GM18519 (cell line): Measurements from ENCODE around the gene MAST4.
"Not testable (repeated sequence)": the region's sequence is repeated elsewhere in the genome, so short reads cannot be mapped to it uniquely, and the experiment has no call there.

Source experiments
- ATAC-seq: cut with Tn5 transposase; IDR thresholded peaks from one replicate; pipeline ENCODE4 v1.9.1; 2021; ENCODE audit warnings: mild to moderate bottlenecking, moderate library complexity; ENCODE audit not compliant: unreplicated experiment, low FRiP score

The MAST4 gene

DNA sequence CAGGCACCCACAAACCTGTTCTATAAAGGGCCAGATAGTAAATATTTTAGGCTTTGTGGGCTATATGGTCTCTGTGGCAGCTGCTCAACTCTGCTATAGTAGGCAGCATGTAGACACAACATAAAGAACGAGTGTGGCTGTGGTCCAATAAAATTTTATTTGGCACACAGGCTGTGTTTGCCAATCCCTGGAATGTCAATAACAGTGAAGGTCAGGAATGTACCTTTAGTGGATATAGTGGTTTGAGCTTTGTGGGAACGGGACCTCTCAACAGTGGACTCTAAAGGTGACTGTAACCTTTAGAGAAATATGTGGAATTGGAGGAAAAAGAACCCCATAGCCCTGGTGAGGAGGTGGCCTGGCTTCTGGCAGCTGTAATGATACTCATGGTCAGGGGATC, 145.2 kb downstream of the MAST4 start:
- no peak for ATAC-seq

DNA sequence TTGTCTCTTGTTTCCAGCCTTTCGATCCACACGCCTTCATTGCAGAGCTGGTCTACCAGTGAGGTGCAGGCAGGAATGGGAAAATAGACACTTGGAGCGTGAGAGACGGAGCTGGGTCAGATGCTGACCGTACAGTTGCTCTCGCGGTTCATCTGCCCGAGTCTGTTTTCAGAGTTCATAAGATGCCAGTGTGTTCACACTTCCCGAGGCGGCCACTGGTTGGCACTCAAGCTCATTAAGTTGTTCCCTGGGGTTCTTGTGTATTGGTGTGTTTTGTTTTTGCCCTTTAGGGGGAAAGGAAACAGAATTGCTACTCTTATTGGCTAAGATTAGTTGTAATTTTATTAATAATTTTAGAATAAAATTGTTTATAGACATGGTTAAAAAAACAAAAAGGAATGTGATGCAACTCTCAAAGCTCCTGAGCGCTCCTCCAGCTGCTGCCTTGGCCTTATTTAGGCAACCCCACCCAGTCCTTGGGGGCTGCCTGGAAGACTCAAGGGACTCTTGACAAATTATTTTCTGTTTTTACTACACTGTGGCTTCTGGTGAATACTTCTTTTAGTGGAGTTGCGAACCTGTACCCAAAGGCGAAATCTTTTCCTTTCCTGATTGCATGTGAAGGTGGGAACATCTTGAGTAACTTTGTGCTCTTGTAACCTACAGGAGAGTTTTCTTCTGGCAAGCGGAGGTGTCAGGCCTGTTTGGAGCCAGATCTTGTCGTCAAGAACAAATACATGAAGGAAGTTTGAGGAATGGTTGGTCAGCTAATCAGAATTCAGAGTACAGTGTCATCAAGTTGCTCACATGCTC, 146.1 kb downstream of the MAST4 start:
- ATAC-seq: no peak

DNA sequence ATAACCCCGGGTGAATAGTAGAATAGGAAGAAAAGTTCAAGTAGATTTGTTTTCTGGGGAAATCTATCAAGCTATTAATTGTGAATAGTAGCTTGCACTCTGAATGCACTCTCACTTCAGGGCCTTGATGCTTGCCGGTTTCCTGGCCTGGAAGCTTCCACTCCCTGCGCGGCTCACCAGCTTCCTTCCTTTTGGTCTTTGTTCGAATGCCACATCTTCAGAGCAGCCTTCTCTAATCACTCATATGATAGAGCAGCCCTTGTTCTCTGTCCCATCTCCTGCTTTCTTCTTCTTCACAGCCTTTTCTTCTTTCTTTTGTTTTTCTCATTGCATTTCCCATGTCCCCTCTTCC, 146.7 kb downstream of the MAST4 start:
- ATAC-seq: no peak

DNA sequence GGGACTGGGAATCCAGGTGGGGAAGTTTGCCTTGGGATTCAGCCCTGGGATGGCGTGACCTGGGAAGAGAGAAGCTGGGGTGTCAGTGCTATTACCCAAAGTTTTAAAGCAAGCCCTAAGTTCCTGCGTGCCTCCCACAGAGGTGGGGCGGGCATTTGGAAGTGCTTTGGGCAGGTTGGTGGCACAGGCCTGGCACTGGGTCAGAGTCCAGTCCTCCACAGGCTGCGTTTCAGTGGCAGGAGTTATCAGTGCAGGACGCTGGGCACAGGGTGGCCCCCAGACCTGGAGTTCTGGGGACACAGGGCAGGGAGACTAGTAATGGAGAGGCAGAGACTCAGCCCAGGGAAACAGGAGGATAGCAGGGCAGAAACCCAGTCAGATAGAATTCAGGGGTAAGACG, 147.2 kb downstream of the MAST4 start:
- no peak for ATAC-seq

DNA sequence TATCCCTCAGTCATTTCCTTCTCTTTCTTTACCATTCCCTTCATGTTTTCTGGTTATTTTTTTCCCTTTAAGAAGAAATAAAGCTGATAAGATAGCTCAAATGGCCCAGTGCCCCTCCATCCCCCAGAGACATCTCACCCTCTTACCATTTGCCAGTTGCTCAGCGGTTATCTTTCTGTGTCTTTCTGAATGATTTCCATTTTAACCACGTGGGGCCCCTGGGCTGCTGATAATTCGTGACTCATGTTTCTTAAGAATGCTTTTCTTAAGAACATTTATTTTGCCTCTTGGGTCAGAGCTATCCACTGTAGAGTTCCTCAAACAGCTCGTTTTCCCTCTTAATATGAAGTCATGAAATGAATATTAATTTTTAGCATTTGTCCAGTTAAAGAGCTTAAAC, 147.8 kb downstream of the MAST4 start:
- no peak for ATAC-seq

DNA sequence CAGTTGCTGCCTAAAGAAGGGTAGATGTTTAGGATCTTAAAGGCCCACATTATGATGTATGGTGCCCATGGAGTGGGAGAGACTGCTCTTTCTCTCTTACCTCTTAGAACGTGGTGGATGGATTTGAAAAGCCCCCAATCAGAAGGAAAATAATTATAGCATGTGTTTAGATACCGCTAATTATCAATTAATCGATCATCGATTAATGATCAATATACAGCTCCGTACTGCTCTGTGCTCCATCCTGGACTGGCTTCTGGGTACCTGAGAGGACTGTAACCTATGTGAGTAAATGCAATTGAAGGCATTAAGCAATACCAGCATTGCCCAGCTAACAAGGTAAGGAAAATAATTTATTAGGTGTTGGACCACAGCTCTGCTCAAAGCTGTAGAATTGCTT, 149.1 kb downstream of the MAST4 start:
- ATAC-seq: no peak

DNA sequence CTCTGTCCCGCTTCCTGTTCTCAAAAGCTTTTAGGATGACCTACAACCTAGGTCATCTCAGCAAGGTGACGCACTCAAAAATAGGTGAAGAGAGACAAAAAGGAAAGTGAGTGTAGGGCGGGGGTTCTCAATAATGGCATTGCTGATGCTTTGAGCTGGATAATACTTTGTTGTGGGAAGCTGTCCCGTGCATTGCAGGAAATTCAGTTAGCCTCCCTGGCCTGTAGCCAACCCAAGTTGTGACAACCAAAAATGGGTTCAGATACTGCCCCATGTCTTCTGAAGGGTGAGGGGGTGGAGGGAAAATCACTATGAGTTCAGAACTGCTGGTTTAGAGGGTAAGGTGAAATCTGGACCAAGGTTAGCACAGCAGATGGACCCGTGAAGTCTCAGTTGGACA, 151.4 kb downstream of the MAST4 start:
- no peak for ATAC-seq

DNA sequence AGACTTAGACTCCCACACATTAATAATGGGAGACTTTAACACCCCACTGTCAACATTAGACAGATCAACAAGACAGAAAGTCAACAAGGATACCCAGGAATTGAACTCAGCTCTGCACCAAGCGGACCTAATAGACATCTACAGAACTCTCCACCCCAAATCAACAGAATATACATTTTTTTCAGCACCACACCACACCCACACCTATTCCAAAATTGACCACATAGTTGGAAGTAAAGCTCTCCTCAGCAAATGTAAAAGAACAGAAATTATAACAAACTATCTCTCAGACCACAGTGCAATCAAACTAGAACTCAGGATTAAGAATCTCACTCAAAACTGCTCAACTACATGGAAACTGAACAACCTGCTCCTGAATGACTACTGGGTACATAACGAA, 156.5 kb downstream of the MAST4 start:
- not testable (repeated sequence) for ATAC-seq

DNA sequence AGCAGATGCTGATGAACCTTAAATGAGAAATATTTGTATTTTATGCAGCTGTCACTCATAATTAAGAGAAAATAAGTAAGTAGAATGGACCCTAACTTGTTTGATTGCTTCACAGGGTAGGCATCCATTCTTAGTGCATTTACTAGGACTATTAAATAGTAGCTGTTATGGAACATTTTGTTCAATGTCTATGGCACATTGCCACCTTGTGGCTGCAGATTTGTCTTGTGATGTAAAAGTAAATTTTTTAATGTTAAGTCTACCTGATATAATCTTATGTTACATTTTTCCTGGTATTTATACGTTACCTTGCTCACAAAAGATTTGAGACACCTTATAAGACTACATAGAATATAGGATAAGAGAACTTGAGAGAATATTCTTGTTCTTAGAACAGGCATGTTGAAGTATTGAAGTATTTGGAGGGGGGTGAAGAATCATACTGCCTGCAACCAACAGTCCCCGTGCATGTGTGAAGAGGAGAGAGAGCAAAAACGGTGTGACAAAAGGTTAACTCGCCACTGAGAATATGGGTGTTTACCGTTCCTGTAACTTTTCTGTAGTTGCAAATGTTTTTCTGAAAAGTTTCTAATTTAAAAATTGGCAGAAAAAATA, 161.1 kb downstream of the MAST4 start:
- ATAC-seq: no peak

DNA sequence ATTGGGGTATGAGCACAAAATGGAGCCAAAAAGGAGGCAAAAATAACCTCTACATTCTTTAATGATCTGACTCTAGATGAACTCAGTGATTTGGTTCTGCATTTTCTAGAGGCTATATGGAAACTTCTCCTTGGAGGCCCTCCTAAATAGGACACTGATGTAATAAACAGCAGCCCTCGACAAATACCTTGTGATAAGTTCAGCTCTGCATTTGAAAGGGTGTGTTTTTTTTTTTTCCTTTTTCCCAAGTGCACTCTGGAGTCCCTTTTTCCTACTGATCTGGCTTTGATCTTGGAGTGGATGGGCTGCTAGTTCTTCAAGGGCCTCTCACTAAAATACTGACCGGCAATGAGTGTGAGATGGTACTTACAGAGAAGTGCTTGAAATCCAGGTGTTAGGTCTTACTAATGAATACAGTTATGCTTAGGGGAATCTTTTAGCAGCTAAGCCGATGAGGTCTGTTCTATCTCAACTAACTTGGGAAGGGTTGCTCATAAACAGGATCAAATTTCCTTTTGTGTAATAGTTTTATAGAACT, 161.7 kb downstream of the MAST4 start:
- no peak for ATAC-seq

DNA sequence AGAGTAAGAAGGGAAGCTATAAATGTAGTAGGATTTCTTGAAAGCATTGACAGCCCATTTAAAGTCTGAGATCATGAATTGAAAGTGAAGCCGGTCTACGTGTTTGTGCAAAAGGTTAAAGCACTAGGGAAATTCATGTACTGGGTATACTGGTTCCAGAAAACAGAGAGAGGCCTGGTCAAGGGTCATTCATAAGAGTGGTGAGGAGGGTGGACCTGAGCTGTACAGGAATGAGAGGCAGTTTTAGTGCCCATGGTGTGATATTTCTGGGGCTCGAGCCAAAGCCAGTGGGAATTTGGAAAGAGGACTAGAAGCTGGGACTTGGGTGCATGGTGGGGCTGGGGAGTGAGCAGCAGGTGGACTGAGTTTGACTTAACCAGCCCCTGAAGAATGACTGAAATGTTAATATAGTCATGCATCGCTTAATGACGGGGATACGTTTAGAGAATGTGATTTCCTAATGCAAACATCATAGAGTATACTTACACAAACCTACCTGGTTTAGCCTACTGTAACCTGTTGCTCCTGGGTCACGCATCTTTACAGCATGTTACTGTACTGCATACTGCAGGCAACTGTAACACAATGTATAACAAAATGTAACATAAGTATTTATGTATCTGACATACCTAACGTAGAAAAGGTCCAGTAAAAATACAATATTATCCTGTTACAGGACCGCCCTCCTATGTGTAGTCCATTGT, 173.0 kb downstream of the MAST4 start:
- no peak for ATAC-seq

DNA sequence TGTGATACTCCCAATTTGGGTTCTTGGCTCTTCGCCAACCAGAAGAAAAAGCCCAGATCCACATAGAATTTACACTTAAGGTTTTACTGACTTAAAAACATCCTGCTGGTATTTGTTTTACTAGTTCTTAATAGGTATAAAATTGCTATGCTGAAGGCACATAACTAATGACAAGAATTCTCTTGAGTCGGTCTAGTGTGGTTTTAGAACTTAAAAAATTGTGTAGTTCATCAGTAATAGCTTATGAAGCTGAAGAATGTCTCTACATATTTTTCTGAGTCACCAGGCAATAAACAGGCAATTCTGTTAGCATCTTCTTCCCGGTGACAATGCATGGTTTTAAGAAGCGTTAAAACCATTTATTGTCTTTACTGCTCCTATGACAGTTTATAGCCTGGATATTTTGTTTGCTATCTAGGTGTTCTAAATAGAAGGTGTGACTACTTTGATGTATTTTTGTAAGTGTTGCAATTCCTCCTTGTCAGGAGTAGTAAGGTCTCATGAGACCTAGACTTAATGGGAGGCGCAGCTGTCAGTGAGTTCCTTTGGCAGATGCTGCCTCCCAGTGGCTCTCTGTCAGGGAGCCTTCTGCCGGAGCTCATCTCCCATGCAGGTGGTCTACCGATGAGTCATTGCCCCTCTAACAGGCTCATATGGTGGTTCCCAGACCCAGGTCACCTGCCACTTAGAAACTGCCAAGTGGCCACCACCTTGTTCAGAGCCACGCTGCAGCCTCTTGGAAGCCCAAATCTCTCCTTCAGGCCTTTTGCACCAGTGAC, 173.8 kb downstream of the MAST4 start:
- ATAC-seq: no peak

DNA sequence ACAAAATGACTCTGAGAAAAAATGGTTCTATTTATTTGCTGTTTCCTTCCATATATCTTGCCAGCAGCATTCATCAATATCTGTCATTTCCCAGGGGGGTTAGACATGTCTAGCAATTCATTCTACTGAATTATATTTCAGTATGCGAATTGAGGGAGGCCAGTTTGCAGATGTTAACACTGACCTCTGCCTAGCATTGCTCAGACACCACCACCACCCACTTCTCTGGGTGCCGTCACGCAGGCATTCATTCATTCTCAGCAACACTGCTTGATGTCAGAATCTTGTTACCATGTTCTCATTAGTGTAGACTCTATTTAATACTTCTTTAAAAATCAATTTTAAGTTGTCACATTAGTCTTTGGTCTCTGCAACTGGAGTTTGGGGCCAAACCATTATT, 181.7 kb downstream of the MAST4 start:
- ATAC-seq: no peak

DNA sequence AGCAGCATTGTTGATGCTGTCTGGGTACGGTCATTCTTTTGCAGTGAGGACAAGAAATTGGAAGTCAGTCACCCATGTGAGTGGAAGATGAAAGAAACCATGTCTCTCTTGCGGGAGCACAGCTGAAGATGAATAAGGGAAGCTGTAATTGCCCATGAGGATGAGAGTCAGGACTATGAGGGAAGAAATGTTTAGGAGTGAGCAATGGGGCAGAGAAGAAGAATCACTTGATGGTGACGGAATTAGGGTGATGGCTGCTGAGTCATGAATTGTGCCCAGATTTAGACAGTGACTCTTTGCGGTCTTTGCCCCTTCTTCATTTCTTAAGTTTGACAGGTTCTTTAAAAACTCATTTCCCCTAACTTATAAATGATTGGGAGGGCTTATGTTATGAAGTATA, 183.3 kb downstream of the MAST4 start:
- no peak for ATAC-seq

DNA sequence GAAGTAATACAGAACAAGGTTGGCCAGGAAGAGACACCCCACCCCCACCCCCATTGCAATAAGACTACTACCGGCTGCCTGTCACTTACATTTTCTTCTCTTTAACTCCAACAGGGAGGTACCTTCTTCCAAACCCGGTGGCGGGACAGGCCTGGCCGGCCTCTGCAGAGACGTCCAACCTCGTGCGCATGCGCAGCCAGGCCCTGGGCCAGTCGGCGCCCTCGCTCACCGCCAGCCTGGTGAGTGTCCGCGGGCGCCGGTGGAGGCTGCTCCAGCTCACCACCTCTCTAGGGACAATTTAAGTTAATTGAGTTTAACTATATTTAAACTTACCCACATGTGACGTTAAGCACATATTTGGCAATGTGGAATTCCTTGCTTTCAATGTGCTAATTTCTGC, 192.4 kb downstream of the MAST4 start:
- ATAC-seq: no peak

DNA sequence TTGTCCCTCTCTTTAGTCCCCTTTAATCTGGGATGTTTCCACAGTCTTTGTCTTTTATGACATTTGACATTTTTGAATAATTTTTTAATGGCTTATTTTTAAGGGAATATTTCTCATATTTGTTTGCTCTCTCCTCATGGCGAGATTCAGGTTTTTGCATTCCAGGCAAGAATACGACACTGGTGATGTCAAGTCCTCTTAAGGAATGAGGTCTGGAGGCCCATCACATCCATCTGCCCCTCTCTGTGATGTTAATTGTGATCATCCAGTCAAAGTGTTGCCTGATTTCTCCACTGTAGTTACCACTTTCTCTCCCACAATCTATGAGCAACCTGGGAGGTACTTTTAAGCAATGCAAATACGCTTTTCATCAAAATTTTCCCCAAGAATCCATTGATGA, 193.2 kb downstream of the MAST4 start:
- ATAC-seq: no peak

DNA sequence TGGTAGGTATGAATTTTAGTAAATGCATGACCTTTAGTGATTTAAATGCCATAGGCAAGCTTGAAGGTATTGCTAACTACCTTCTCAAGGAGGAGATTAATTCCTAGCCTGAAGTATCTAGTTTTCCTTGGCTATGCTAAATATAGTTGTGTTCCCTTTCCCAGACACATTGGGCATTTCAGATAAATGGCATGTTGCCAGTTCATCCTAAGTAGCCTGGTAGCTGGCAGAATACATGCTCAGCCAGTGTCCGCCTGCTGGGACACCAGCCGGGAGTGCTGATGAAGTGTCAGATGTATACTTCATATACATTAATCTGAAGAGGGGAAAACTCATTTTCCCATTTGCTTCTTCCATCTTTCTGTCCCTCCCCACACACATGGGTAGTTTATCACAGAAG, 196.9 kb downstream of the MAST4 start:
- no peak for ATAC-seq

DNA sequence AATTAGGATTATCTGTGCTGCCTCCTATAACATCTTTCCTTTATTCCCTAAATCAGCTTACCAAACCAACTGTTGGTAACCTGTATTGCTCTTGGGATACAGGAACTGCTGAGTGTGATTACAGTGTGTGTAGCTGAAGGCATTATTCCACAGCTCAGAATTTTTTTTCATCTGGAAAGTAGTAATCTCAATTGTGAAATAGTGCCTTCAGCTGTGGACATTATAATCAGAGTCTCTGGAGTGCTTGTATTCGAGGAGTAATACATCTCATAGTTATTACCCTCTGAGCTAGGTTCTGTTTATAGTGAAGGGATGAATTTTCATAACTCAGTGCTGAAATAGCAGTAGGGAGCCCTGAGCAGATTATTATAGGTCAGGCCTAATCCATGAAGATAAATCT, 199.5 kb downstream of the MAST4 start:
- ATAC-seq: no peak

DNA sequence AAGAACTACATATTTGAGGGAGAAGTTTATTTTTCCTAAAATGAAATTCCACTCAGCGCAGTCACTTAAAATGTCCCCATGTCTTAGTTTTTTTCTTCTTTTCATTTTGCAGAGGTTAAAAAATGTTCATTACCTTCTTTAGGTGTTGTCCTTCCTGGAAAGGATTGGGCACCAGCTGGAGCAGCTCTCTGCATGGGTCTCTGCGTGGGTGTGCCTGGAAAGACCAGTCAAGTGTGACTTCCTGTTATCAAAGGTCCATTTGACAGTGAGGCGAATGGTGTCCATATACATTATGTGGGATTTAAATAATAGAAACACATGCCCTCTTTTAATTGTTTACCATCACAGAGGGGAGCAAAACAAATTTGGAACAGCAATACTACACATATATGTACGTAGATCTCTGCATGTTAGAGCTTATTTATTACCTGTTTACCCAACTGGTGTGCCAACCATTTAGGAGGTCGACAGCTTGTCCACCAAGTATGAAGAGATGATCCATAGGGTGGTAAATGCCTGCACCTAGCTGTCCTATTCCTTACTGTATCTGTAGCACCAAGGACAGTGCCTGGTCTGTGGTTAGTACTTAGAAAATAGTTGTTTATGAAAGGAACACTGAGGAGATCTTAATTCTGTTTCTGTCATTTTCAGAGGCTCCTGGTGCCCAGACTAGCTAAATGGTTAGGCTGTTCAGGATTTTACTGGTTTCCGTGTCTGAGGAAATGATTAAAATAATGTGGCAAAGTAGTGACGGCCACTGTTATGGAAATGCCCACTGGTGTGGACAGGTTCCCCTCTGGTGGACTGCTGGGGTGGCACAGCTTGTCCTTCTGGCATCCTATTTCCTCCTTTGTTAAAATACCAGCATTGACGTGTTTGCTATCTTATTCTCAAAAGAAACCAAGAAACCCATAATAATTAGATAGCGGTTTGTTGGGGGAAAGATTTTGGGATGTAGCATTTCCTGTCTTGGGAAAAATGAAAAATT, 200.4 kb downstream of the MAST4 start:
- no peak for ATAC-seq

DNA sequence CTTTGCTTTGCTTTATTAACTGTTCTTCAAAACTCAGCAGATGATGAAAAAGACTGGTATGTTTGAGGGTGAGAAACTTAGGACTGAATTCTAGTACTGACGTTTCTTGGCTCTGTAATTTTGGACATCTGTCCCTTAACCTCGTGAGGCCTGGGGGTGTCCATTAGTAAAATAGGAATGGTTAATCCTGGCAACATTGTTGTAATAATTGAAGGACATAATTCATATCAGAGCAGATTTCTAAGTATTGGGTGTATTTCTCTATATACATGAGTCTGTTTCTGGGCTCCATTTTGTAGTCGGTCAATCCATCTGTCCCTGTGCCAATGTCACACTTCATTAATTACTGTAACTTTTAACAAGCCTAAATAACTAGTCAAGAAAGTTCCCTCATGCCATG, 206.7 kb downstream of the MAST4 start:
- ATAC-seq: no peak
